ENCODE data around the gene KYNU.
"Not testable (repeated sequence)": the region's sequence is repeated elsewhere in the genome, so short reads cannot be mapped to it uniquely, and the experiment has no call there.

Gene KYNU

GRCh38 chr2:142872882-142873724 lies 4.4 kb upstream of the KYNU start:
- DNase-seq = no peak

- no peak for DNase-seq
Observed at GRCh38 chr2:142873831-142874287, 3.6 kb upstream of the KYNU start.

GRCh38 chr2:142874293-142874814 lies 3.1 kb upstream of the KYNU start:
- no peak for DNase-seq

GRCh38 chr2:142875010-142875409 lies 2.5 kb upstream of the KYNU start:
- no peak for DNase-seq

- DNase-seq = no peak
Observed at GRCh38 chr2:142875652-142876051, 1.8 kb upstream of the KYNU start.

- no peak for DNase-seq
Observed at GRCh38 chr2:142876423-142876822, 1.0 kb upstream of the KYNU start.

GRCh38 chr2:142878031-142878678 lies 691 bp downstream of the KYNU start:
- DNase-seq = no peak

- DNase-seq = no peak
Observed at GRCh38 chr2:142879151-142879550, 1.7 kb downstream of the KYNU start.

GRCh38 chr2:142880279-142880678 lies 2.8 kb downstream of the KYNU start:
- no peak for DNase-seq

GRCh38 chr2:142881619-142882018 lies 4.2 kb downstream of the KYNU start:
- no peak for DNase-seq

GRCh38 chr2:142882500-142882899 lies 5.0 kb downstream of the KYNU start:
- DNase-seq = not testable (repeated sequence)

GRCh38 chr2:142883526-142883925 lies 6.1 kb downstream of the KYNU start:
- DNase-seq = no peak

GRCh38 chr2:142885543-142885942 lies 8.1 kb downstream of the KYNU start:
- no peak for DNase-seq

GRCh38 chr2:142892715-142893114 lies 15.3 kb downstream of the KYNU start:
- DNase-seq = no peak

GRCh38 chr2:142893241-142893640 lies 15.8 kb downstream of the KYNU start:
- no peak for DNase-seq

- no peak for DNase-seq
Observed at GRCh38 chr2:142897807-142898206, 20.3 kb downstream of the KYNU start.

GRCh38 chr2:142900327-142900726 lies 22.9 kb downstream of the KYNU start:
- DNase-seq = not testable (repeated sequence)

GRCh38 chr2:142901780-142902179 lies 24.3 kb downstream of the KYNU start:
- DNase-seq = no peak

GRCh38 chr2:142903726-142904125 lies 26.3 kb downstream of the KYNU start:
- DNase-seq = not testable (repeated sequence)

- DNase-seq = no peak
Observed at GRCh38 chr2:142907653-142908052, 30.2 kb downstream of the KYNU start.

GRCh38 chr2:142914507-142915313 lies 37.2 kb downstream of the KYNU start:
- DNase-seq = no peak

GRCh38 chr2:142915502-142915901 lies 38.0 kb downstream of the KYNU start:
- no peak for DNase-seq

- no peak for DNase-seq
Observed at GRCh38 chr2:142918624-142919023, 41.2 kb downstream of the KYNU start.

All from GF-D8 (cell line).